Measurements from ENCODE around the gene CADM3.

DNA sequence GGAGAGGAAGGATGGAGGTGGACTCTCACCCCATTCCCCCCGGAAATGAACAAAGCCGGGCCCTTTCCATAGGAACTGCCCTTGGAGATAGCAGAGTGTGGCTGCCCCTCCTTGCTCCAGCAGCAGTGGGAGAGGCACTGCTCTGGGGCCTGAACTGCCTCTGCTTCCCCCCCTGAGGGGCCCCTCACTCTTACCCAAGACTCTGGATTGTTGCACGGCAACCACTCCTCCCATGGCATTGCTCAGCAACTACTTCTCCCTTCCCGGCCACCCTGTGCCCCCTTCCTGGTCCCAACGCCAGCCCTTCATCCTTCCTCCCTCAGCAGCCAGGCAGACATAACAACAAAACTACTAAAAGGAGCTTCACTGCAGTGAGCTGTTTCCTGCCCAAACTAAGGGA lies 30.2 kb downstream of the CADM3 start:
- TF ChIP-seq, protein P1, sequence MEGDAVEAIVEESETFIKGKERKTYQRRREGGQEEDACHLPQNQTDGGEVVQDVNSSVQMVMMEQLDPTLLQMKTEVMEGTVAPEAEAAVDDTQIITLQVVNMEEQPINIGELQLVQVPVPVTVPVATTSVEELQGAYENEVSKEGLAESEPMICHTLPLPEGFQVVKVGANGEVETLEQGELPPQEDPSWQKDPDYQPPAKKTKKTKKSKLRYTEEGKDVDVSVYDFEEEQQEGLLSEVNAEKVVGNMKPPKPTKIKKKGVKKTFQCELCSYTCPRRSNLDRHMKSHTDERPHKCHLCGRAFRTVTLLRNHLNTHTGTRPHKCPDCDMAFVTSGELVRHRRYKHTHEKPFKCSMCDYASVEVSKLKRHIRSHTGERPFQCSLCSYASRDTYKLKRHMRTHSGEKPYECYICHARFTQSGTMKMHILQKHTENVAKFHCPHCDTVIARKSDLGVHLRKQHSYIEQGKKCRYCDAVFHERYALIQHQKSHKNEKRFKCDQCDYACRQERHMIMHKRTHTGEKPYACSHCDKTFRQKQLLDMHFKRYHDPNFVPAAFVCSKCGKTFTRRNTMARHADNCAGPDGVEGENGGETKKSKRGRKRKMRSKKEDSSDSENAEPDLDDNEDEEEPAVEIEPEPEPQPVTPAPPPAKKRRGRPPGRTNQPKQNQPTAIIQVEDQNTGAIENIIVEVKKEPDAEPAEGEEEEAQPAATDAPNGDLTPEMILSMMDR (IDR thresholded peaks at IDR 0.05) = no peak
- TF ChIP-seq EP300 (IDR thresholded peaks at IDR 0.05) = no peak
- no peak for TF ChIP-seq POLR2AphosphoS5 (IDR thresholded peaks at IDR 0.05)
- TF ChIP-seq POLR2A (IDR thresholded peaks at IDR 0.05) = no peak
